ENCODE data around the gene ERVH48-1.
"Not testable (repeated sequence)": the region's sequence is repeated elsewhere in the genome, so short reads cannot be mapped to it uniquely, and the experiment has no call there.

DNA sequence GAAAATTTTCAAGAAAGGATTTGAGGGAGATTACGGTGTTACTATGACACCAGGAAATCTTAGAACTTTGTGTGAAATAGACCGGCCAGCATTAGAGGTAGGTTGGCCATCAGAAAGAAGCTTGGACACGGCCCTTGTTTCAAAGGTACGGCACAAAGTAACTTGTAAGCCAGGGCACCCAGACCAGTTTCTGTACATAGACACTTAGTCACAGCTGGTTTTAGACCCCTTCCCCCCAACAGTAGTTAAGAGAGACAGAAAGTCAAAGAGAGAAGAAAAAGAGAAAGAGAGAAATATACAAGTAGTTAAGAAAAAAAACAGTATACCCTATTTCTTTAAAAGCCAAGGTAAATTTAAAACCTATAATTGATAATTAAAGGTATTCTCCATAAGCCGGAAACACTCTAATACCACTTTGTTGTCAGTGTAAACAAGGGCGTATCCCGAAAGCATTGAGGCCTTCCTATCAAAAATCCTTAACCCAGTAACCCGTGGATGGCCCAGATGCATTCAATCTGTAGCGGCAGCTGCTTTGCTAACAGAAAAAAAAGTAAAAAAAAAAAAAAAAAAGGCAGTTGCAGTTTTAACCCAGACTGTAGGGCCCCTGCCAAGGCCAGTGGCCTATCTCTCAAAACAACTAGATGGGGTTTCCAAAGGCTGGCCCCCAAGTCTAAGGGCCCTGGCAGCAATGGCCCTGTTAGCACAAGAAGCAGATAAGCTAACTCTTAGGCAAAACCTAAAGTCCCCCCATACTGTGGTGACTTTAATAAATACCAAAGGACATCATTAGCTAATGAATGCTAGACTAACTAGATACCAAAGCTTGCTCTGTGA, 7.9 kb upstream of the ERVH48-1 start:
- TF ChIP-seq, protein P1, sequence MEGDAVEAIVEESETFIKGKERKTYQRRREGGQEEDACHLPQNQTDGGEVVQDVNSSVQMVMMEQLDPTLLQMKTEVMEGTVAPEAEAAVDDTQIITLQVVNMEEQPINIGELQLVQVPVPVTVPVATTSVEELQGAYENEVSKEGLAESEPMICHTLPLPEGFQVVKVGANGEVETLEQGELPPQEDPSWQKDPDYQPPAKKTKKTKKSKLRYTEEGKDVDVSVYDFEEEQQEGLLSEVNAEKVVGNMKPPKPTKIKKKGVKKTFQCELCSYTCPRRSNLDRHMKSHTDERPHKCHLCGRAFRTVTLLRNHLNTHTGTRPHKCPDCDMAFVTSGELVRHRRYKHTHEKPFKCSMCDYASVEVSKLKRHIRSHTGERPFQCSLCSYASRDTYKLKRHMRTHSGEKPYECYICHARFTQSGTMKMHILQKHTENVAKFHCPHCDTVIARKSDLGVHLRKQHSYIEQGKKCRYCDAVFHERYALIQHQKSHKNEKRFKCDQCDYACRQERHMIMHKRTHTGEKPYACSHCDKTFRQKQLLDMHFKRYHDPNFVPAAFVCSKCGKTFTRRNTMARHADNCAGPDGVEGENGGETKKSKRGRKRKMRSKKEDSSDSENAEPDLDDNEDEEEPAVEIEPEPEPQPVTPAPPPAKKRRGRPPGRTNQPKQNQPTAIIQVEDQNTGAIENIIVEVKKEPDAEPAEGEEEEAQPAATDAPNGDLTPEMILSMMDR (IDR thresholded peaks at IDR 0.05; ENCODE audit: borderline replicate concordance, extremely low read depth, low read length, poor library complexity, severe bottlenecking): not testable (repeated sequence)
- not testable (repeated sequence) for TF ChIP-seq EZH2 (IDR thresholded peaks at IDR 0.05; ENCODE audit: borderline replicate concordance, low read depth, low read length, severe bottlenecking)

Data from DND-41 (cell line).